ENCODE data around the gene WDFY4. TPM values are rescaled to one million over a fixed set of nuclear protein-coding genes. Genes with fewer than 3 reads are reported as not detected.

WDFY4 gene
- total RNA-seq, 4 donors from 2014 or later = 0.61 to 3.8 (median 0.88) TPM

DNA sequence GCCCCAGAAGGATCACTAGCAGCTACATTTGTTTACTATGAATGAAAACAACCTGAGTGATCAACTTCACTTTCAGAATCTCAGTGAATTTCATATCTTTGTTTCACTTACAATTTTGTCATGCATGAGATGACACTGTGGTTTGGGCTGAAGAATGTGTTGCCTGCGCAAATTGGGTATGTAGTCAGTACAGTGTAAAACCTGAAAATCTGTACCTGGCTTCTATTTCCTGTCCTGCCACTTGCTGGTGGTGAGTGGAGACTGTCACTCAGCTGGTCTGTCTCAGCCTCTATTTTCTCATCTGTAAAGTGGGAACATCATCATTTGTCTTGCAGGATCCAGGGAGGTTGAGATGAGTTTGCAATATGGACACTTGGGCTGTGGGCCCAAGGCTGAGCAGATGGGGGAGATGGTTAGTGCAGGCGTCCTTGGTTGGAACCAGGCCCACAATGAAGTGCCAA lies 118.0 kb downstream of the WDFY4 start:
- no peak overlapping the region for H3K27ac ChIP-seq

DNA sequence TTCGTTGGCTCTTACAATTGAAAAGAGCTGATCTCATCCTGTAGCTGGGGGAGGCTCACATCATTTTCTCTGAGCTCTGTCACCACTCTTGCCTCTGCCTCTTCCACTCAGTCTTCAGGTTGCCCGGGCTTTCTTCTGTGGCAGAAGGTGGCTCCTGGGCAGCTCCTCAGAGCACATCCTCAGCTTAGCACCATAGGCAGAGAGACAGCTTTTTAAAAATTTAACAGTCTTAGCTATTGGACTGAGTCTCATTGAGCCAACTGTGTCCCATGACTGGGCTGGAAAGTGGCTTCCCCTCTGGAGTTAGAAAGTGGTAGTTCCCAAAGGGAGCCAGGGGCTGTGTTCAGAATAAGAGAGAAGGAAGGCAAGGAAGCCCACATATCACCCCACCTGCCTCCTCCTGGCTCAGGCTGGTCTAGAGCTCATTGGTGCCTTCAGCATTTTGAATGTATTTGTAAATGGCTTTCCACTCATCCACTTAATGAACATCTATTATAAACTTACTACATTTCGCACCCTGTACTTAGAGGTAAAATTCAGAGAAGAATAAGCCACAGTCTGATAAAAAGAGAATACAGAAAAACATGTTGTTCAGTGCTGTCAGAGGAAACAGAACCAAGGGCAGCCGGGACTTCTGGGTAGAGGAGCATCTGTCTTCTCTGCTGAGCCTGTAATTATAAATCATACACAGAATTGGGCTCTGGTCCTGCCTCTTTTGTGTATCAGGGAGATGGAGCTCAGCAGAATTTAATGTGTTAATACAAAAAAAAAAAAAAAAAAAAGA lies 119.3 kb downstream of the WDFY4 start:
- H3K36me3 ChIP-seq = no peaks in the 10 kb centered on the region
- TF ChIP-seq POLR2A (IDR thresholded peaks at IDR 0.05) (no peak), CTCF (IDR thresholded peaks at IDR 0.05) (no peak)
- no peak overlapping the region for H3K4me3 ChIP-seq
- no peak for DNase-seq
- intact Hi-C loops (cut with DNase I) = no loop called here
- H3K9me3 ChIP-seq = no peaks in the 10 kb centered on the region
- peaks cover 0 to 41% (median 0%) of the 10 kb centered on the region in 4 donors for H3K27me3 ChIP-seq
- WGBS, 2 donors = 77 to 79% methylated on average over 4 of the region's 4 CpGs
- peaks cover 0 to 37% (median 5%) of the 10 kb centered on the region in 3 donors for H3K4me1 ChIP-seq
- no peak overlapping the region for H3K27ac ChIP-seq

More for the DNA sequence above, 118.0 kb downstream of the WDFY4 start:
- TF ChIP-seq POLR2A (IDR thresholded peaks at IDR 0.05) (no peak), CTCF (IDR thresholded peaks at IDR 0.05) (no peak)
- no peak overlapping the region for H3K4me3 ChIP-seq
- peaks cover 0 to 44% (median 5%) of the 10 kb centered on the region in 3 donors for H3K4me1 ChIP-seq
- WGBS, 2 donors = 67 to 93% methylated on average over 2 of the region's 2 CpGs
- no peaks in the 10 kb centered on the region for H3K9me3 ChIP-seq
- peaks cover 0 to 41% (median 0%) of the 10 kb centered on the region in 4 donors for H3K27me3 ChIP-seq
- H3K36me3 ChIP-seq = no peaks in the 10 kb centered on the region
- no peak for DNase-seq
- intact Hi-C loops (cut with DNase I) = no loop called here

- no peak for TF ChIP-seq CTCF (IDR thresholded peaks at IDR 0.05)
- no peak for TF ChIP-seq POLR2A (IDR thresholded peaks at IDR 0.05)
- Histone ChIP-seq H3K27ac (peak overlapping the region in 2 of 4 donors; percentile 2 to 15), H3K36me3 (no peaks in the 10 kb centered on the region), H3K4me1 (peaks cover 0 to 35% (median 5%) of the 10 kb centered on the region in 3 donors), H3K27me3 (peaks cover 0 to 41% (median 0%) of the 10 kb centered on the region in 4 donors), H3K4me3 (no peak overlapping the region), H3K9me3 (no peaks in the 10 kb centered on the region)
- no peak for DNase-seq
- WGBS, 2 donors = 9 to 69% methylated on average over 2 to 7 of the region's 7 CpGs
- intact Hi-C loops (cut with DNase I) = no loop called here
Observed at GRCh38 chr10:48804740-48805182, 120.1 kb downstream of the WDFY4 start.

- Histone ChIP-seq H3K4me1 (peaks cover 0 to 33% (median 5%) of the 10 kb centered on the region in 3 donors), H3K4me3 (no peak overlapping the region), H3K27me3 (peaks cover 0 to 41% (median 0%) of the 10 kb centered on the region in 4 donors), H3K36me3 (no peaks in the 10 kb centered on the region), H3K27ac (peak overlapping the region in 1 of 4 donors; percentile 15), H3K9me3 (no peaks in the 10 kb centered on the region)
- DNase-seq = no peak
- 78% methylated on average over 1 of the region's 1 CpG; no CpG with 5 or more reads in 1 of the 2 donors for WGBS, 2 donors
- TF ChIP-seq CTCF (IDR thresholded peaks at IDR 0.05) (no peak), POLR2A (IDR thresholded peaks at IDR 0.05) (no peak)
- intact Hi-C loops (cut with DNase I) = no loop called here
Observed at GRCh38 chr10:48805411-48805810, 120.7 kb downstream of the WDFY4 start.

- no peak for DNase-seq
- Histone ChIP-seq H3K27me3 (peaks cover 0 to 41% (median 0%) of the 10 kb centered on the region in 4 donors), H3K4me1 (peaks cover 0 to 29% (median 5%) of the 10 kb centered on the region in 3 donors), H3K36me3 (no peaks in the 10 kb centered on the region), H3K27ac (peak overlapping the region in 1 of 4 donors; percentile 15), H3K4me3 (no peak overlapping the region), H3K9me3 (no peaks in the 10 kb centered on the region)
- WGBS, 2 donors = 70 to 72% methylated on average over 5 to 6 of the region's 12 CpGs
- TF ChIP-seq CTCF (IDR thresholded peaks at IDR 0.05) = no peak
- no peak for TF ChIP-seq POLR2A (IDR thresholded peaks at IDR 0.05)
- intact Hi-C loops (cut with DNase I) = no loop called here
Observed at GRCh38 chr10:48805848-48806247, 121.2 kb downstream of the WDFY4 start.
